H1 (cell line): ENCODE data around the gene DPYD. TPM values are rescaled to one million over a fixed set of nuclear protein-coding genes. Genes with fewer than 3 reads are reported as not detected.

Experiments
- CTCF ChIA-PET: fragments of 300-600 bp; sonication (Branson Sonifier 250); formaldehyde crosslinking; loops from one replicate; lab custom pipeline; 2021; ENCODE audit not compliant: partially characterized antibody; lab: Charles Lee
- POLR2A ChIA-PET: fragments of 300-600 bp; sonication (Branson Sonifier 250); formaldehyde crosslinking; loops from one replicate; lab custom pipeline; 2021; ENCODE audit warnings: inconsistent platforms; ENCODE audit not compliant: partially characterized antibody; lab: Charles Lee
- DNase-seq, 2 experiments: peaks; one replicate each; pipeline versions ENCODE4 v3.0.0 to v3.0.0-alpha.2; 2010 to 2022; ENCODE audit warnings: low spot score in 2 of 2, low read depth in 1 of 2, mixed read lengths in 1 of 2
- FAIRE-seq: peaks from 2 replicates; lab custom pipeline; 2011; peaks lifted over from hg19 to GRCh38; lab: Jason Lieb, UNC
- H2AFZ ChIP-seq: 2 replicates; pipeline ENCODE4 v1.8.1; 2012; ENCODE audit warnings: low read length, inconsistent platforms
- H2AK5ac ChIP-seq: 2 replicates; pipeline ENCODE4 v1.6.1; 2013; ENCODE audit warnings: low read depth, low read length
- H2BK120ac ChIP-seq: replicated peaks from 2 replicates; pipeline ENCODE3; 2013; ENCODE audit warnings: low read depth, low read length, inconsistent platforms
- H2BK12ac ChIP-seq: 2 replicates; pipeline ENCODE4 v1.6.1; 2013; ENCODE audit warnings: low read depth, low read length
- H2BK15ac ChIP-seq: 2 replicates; pipeline ENCODE4 v1.6.1; 2013; ENCODE audit warnings: low read length
- H2BK20ac ChIP-seq: 2 replicates; pipeline ENCODE4 v1.6.1; 2013; ENCODE audit warnings: low read length
- H2BK5ac ChIP-seq: 2 replicates; pipeline ENCODE4 v1.6.1; 2013; ENCODE audit warnings: low read depth, low read length
- H3K14ac ChIP-seq: 2 replicates; pipeline ENCODE4 v1.6.1; 2013; ENCODE audit warnings: inconsistent platforms; ENCODE audit not compliant: insufficient read length
- H3K18ac ChIP-seq: 2 replicates; pipeline ENCODE4 v1.6.1; 2013; ENCODE audit warnings: low read length; ENCODE audit errors: extremely low read depth
- H3K23ac ChIP-seq: 2 replicates; pipeline ENCODE4 v1.6.1; 2013; ENCODE audit warnings: inconsistent platforms; ENCODE audit not compliant: insufficient read length
- H3K23me2 ChIP-seq: 2 replicates; pipeline ENCODE4 v1.6.1; 2013; ENCODE audit warnings: low read depth, low read length
- H3K27ac ChIP-seq: 2 replicates; pipeline ENCODE4 v1.6.1; 2011; ENCODE audit warnings: low read depth, low read length, inconsistent platforms
- H3K27me3 ChIP-seq, 4 experiments: replicated peaks in 1 of 4; 1 replicate in 1 of 4; 2 replicates in 3 of 4; pipeline versions ENCODE4 v1.6.1 to v1.8.1; 2011 to 2013; ENCODE audit warnings: low read length in 3 of 4, mild to moderate bottlenecking in 3 of 4, inconsistent platforms in 2 of 4, mixed read lengths in 2 of 4, moderate library complexity in 1 of 4; ENCODE audit not compliant: control insufficient read depth in 3 of 4, insufficient read depth in 3 of 4; ENCODE audit errors: extremely low read depth in 1 of 4
- H3K36me3 ChIP-seq, 4 experiments: 2 replicates each; pipeline versions ENCODE4 v1.6.1 to v1.8.1; 2011 to 2013; ENCODE audit warnings: mild to moderate bottlenecking in 4 of 4, low read length in 3 of 4, moderate library complexity in 2 of 4, control low read depth in 1 of 4, inconsistent platforms in 1 of 4; ENCODE audit not compliant: insufficient read depth in 4 of 4, control insufficient read depth in 2 of 4
- H3K4ac ChIP-seq: replicated peaks from 2 replicates; pipeline ENCODE3; 2013; ENCODE audit warnings: low read length, low read depth, mixed read lengths, inconsistent platforms; ENCODE audit not compliant: insufficient read length
- H3K4me1 ChIP-seq, 4 experiments: replicated peaks in 1 of 4; 1 replicate in 1 of 4; 2 replicates in 3 of 4; pipeline versions ENCODE4 v1.6.1 to v1.8.1; 2011 to 2013; ENCODE audit warnings: low read length in 3 of 4, inconsistent platforms in 2 of 4, mixed read lengths in 1 of 4; ENCODE audit not compliant: insufficient read depth in 4 of 4, control insufficient read depth in 3 of 4
- H3K4me2 ChIP-seq, 2 experiments: 2 replicates each; pipeline versions ENCODE4 v1.6.1 to v1.8.1; 2011 to 2013; ENCODE audit warnings: low read depth in 2 of 2, low read length in 2 of 2, control low read depth in 1 of 2, inconsistent platforms in 1 of 2, mild to moderate bottlenecking in 1 of 2; ENCODE audit not compliant: insufficient read depth in 1 of 2
- H3K4me3 ChIP-seq, 4 experiments: fragments of 200-600, 300-600 bp in 1 of 4; sonication (generic), shearing (Covaris generic), sonication (Bioruptor Twin) in 1 of 4; 2 replicates each; pipeline versions ENCODE4 v1.5.1 to v1.8.1; 2011 to 2016; ENCODE audit warnings: low read length in 4 of 4, low read depth in 3 of 4, control low read depth in 2 of 4, inconsistent platforms in 2 of 4, mild to moderate bottlenecking in 2 of 4, mixed read lengths in 1 of 4, moderate library complexity in 1 of 4; ENCODE audit not compliant: insufficient read depth in 2 of 4; ENCODE audit errors: extremely low read depth in 1 of 4
- H3K56ac ChIP-seq: replicated peaks from 2 replicates; pipeline ENCODE3; 2013; ENCODE audit warnings: low read depth, mild to moderate bottlenecking, mixed read lengths, low read length, inconsistent platforms; ENCODE audit not compliant: insufficient read length
- H3K79me1 ChIP-seq: 2 replicates; pipeline ENCODE4 v1.6.1; 2013; ENCODE audit warnings: low read depth, low read length, control low read depth
- H3K79me2 ChIP-seq, 2 experiments: 2 replicates each; pipeline versions ENCODE4 v1.6.1 to v1.8.1; 2012 to 2013; ENCODE audit warnings: low read length in 2 of 2, mild to moderate bottlenecking in 2 of 2, inconsistent platforms in 1 of 2; ENCODE audit not compliant: insufficient read depth in 2 of 2, control insufficient read depth in 1 of 2
- H3K9ac ChIP-seq, 4 experiments: replicated peaks in 1 of 4; 1 replicate in 1 of 4; 2 replicates in 3 of 4; pipeline versions ENCODE4 v1.6.1 to v1.8.1; 2011 to 2013; ENCODE audit warnings: low read depth in 3 of 4, low read length in 3 of 4, control low read depth in 2 of 4, mild to moderate bottlenecking in 2 of 4, moderate library complexity in 2 of 4, inconsistent platforms in 1 of 4; ENCODE audit errors: extremely low read depth in 1 of 4
- H3K9me3 ChIP-seq, 2 experiments: 2 replicates each; pipeline versions ENCODE4 v1.6.1 to v1.8.1; 2012 to 2013; ENCODE audit warnings: mild to moderate bottlenecking in 2 of 2, moderate library complexity in 2 of 2, control low read depth in 1 of 2, inconsistent platforms in 1 of 2, low read depth in 1 of 2, low read length in 1 of 2, mixed read lengths in 1 of 2; ENCODE audit not compliant: insufficient read depth in 2 of 2
- H4K20me1 ChIP-seq, 2 experiments: replicated peaks in 1 of 2; 2 replicates each; pipeline versions ENCODE3 to v1.8.1; 2011 to 2013; ENCODE audit warnings: inconsistent platforms in 2 of 2, low read length in 2 of 2, mild to moderate bottlenecking in 1 of 2; ENCODE audit not compliant: insufficient read depth in 2 of 2, control insufficient read depth in 1 of 2
- H4K5ac ChIP-seq: 2 replicates; pipeline ENCODE4 v1.6.1; 2013; ENCODE audit warnings: low read length, low read depth, mixed read lengths, inconsistent platforms; ENCODE audit not compliant: insufficient read length
- H4K8ac ChIP-seq: 2 replicates; pipeline ENCODE4 v1.8.0; 2013; ENCODE audit warnings: mild to moderate bottlenecking, moderate library complexity, low read length, inconsistent platforms; ENCODE audit not compliant: insufficient read depth; ENCODE audit errors: extremely low read depth
- H4K91ac ChIP-seq: replicated peaks from 2 replicates; pipeline ENCODE3; 2013; ENCODE audit warnings: low read length, mixed read lengths, inconsistent platforms; ENCODE audit not compliant: insufficient read length
- BRCA1 ChIP-seq: IDR thresholded peaks from 2 replicates; pipeline ENCODE4 v1.6.1; 2012; ENCODE audit warnings: low read depth, low read length, improper control_type of control experiment
- CBX8 ChIP-seq: fragments of 300-800, 300-1000 bp; sonication (generic); IDR thresholded peaks from 2 replicates; pipeline ENCODE4 v1.7.1; 2016; ENCODE audit warnings: low read depth, low read length, borderline replicate concordance
- GTF2F1 ChIP-seq: IDR thresholded peaks from 2 replicates; pipeline ENCODE4 v1.6.1; 2012; ENCODE audit warnings: low read depth, low read length, improper control_type of control experiment, borderline replicate concordance
- MAFK ChIP-seq: IDR thresholded peaks from 2 replicates; pipeline ENCODE4 v1.6.1; 2012; ENCODE audit warnings: low read depth, mild to moderate bottlenecking, improper control_type of control experiment, low read length
- MAX ChIP-seq: IDR thresholded peaks from 2 replicates; pipeline ENCODE4 v1.6.1; 2012; ENCODE audit warnings: inconsistent platforms
- POU5F1 ChIP-seq: IDR thresholded peaks from 2 replicates; pipeline ENCODE4 v1.6.1; 2011; ENCODE audit warnings: low read depth, mild to moderate bottlenecking, low read length, moderate library complexity
- RXRA ChIP-seq: IDR thresholded peaks from 2 replicates; pipeline ENCODE4 v1.6.1; 2011; ENCODE audit warnings: low read depth, mild to moderate bottlenecking, low read length, moderate library complexity; ENCODE audit not compliant: insufficient read depth
- SAP30 ChIP-seq: fragments of 300-600 bp; sonication (generic); IDR thresholded peaks from 2 replicates; pipeline ENCODE4 v1.7.1; 2012; ENCODE audit warnings: low read length, moderate library complexity, mild to moderate bottlenecking, inconsistent platforms; ENCODE audit not compliant: insufficient read depth, insufficient replicate concordance
- SP1 ChIP-seq: IDR thresholded peaks from 2 replicates; pipeline ENCODE4 v1.6.1; 2011; ENCODE audit warnings: low read depth, low read length
- USF2 ChIP-seq: IDR thresholded peaks from 2 replicates; pipeline ENCODE4 v1.6.1; 2011; ENCODE audit warnings: low read length, improper control_type of control experiment
- WGBS, 2 experiments: shearing (Covaris generic) in 1 of 2; methylation state at CpG; one replicate each; pipeline versions ENCODE4 v1.1.6 to v1.1.7; 2013 to 2015; ENCODE audit warnings: low lambda C conversion rate in 2 of 2, mixed read lengths in 2 of 2, inconsistent platforms in 1 of 2, low coverage in 1 of 2, missing lambda C conversion rate in 1 of 2; ENCODE audit not compliant: insufficient replicate concordance in 2 of 2, insufficient coverage in 1 of 2, insufficient read length in 1 of 2; ENCODE audit errors: extremely low coverage in 1 of 2, missing lambda C conversion rate in 1 of 2; 5-methylcytosine and 5-hydroxymethylcytosine counted together
- polyA plus RNA-seq, 7 experiments: library from polyadenylated mRNA; depleted of rRNA in 3 of 7; stranded (reverse) in 5 of 7; unstranded in 2 of 7; fragments of >200 nt in 5 of 7; fragments of 200-250 nt in 2 of 7; gene quantifications; 1 replicate in 5 of 7; 2 replicates in 1 of 7; 4 replicates in 1 of 7; pipeline versions ENCODE4 v1.2.1 to v1.2.3, GENCODE V29; 2011 to 2013; ENCODE audit warnings: missing spikeins in 2 of 7, mixed read lengths in 2 of 7
- total RNA-seq: library from RNA; stranded (reverse); fragmentation: NEBNext Ultra II Directional; extraction: Animal tissue kit (Norgen Biotek cat#: 25700); gene quantifications from 2 replicates; pipeline ENCODE4 v1.2.1, GENCODE V29; 2021

Gene DPYD
- total and polyA plus RNA-seq, 2 of the 8 experiments (the other 6 are each of a cell fraction or from before 2014, with no cell fraction given): 0.29 to 0.73 TPM

- no peak overlapping the region for H3K14ac ChIP-seq
- no peak overlapping the region for H3K18ac ChIP-seq
- no peaks in the 10 kb centered on the region for H3K36me3 ChIP-seq
- no peak overlapping the region for H2BK20ac ChIP-seq
- FAIRE-seq: no peak
- no peak overlapping the region for H3K9ac ChIP-seq
- no peaks in the 10 kb centered on the region; the same call in 1 of the 2 replicates for H3K79me1 ChIP-seq
- no peak for DNase-seq
- ChIA-PET POLR2A (no interaction called here), CTCF (no interaction called here)
- no peak overlapping the region for H2BK120ac ChIP-seq
- no peak overlapping the region for H3K56ac ChIP-seq
- 94% methylated on average over 3 of the region's 3 CpGs; no CpG with 5 or more reads in 1 of the 2 experiments for WGBS, 2 experiments
- no peaks in the 10 kb centered on the region for H3K23me2 ChIP-seq
- H4K5ac ChIP-seq: no peak overlapping the region
- no peak overlapping the region for H2BK15ac ChIP-seq
- no peak for TF ChIP-seq MAFK
- no peak for TF ChIP-seq POU5F1
- TF ChIP-seq GTF2F1: no peak
- TF ChIP-seq RXRA: no peak
- no peak for TF ChIP-seq CBX8
- TF ChIP-seq MAX: no peak
- TF ChIP-seq SP1: no peak
- no peak for TF ChIP-seq USF2
- no peak for TF ChIP-seq BRCA1
- TF ChIP-seq SAP30: no peak
- no peak overlapping the region for H4K8ac ChIP-seq
- no peaks in the 10 kb centered on the region for H3K27me3 ChIP-seq
- H2BK5ac ChIP-seq: no peak overlapping the region
- H4K20me1 ChIP-seq: no peaks in the 10 kb centered on the region
- H3K4ac ChIP-seq: no peak overlapping the region
- H2AFZ ChIP-seq: no peak overlapping the region
- no peak overlapping the region for H4K91ac ChIP-seq
- no peak overlapping the region for H3K4me3 ChIP-seq
- no peaks in the 10 kb centered on the region for H3K9me3 ChIP-seq
- H3K79me2 ChIP-seq: no peaks in the 10 kb centered on the region
- H2BK12ac ChIP-seq: no peak overlapping the region
- H3K23ac ChIP-seq: no peak overlapping the region
- 0 out of 7 replicates have a peak, but pooled peaks cover 0 to 3% (median 0%) of the 10 kb centered on the region in 4 experiments for H3K4me1 ChIP-seq
- no peak overlapping the region for H3K27ac ChIP-seq
- H3K4me2 ChIP-seq: no peak overlapping the region
- no peak overlapping the region for H2AK5ac ChIP-seq
These were observed 350.1 kb downstream of the DPYD start for GRCh38 chr1:97570691-97571090.
